CD4-positive, alpha-beta T cell treated with Interleukin-21 for 1 hour (primary cell): Measurements from ENCODE around the gene RGS4.
A peak's percentile ranks its signal among the peaks of the same experiment; 100 is the strongest.
"Not testable (repeated sequence)": the region's sequence is repeated elsewhere in the genome, so short reads cannot be mapped to it uniquely, and the experiment has no call there.

Source experiments
- DNase-seq: peaks from one replicate; pipeline ENCODE4 v3.0.0-alpha.2; 2020

Gene RGS4

DNA sequence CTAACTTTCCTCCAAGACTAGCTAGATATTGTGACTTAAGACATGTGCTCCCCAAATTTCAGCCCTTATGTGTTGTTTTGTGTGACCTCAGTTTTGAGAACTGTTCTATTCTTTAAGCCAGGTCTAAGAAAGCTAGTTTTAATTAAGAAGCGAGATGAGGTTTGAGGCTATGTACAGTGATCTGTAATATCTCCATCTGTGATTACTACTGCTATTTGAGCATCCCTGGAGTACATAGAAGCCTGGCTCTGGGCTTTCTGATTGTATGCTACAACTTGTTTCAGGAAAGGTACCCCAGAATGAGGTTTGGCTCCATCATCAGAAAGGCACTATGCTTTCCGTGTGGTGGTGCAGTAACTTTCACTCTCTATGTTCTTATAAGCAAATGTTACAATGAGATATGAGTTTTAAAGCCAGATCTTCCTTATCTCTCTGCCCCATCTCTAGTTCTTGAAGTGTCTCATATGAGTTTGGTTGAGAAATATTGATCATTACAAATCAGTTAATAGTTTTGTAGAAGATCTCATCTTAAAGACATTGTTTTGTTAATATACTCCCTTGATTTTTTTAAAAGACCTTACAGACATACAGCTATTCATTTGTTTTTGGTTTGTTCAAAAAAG, 605 bp downstream of the RGS4 start:
- DNase-seq = no peak

DNA sequence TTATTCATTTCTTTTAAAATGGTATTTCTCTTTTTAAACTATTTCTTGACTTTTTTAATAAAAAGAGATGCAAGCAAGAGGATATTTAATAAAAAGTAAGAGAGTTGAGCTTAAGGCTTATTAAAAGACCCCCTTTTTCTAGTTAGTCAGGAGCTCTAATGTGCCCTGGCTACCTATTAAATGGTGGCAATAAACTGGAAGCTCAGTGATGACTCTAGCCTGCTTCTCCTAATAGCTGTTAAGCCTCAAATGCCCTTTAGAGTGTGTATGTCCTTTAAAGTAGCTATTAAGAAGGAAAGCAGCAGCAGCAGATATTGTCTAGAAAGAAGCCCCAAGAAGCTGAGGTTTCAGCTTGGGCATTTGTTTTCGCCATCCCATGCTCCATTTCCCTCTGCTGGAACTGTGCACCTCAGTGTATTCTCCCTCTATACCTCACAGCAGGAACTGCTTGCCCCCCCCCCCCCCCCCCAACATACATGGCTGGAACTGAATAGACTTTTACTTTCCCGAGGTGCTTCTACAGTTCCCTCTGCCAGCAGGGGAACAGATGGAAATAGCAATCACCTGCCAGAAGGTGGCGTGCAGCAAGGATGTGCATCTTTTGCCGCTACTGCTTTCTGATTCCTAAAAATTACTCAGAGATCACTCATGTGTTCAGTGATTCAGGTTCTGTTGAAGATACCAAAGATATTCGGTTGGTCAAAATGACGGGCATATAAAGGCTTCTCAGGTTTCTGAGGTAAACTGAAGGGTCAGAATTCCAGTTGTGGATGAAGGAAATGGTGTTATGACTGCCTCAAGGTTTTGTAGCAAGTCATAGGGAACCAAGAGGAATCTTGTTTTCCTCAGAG, 2.5 kb downstream of the RGS4 start:
- peak; percentile 30 for DNase-seq

DNA sequence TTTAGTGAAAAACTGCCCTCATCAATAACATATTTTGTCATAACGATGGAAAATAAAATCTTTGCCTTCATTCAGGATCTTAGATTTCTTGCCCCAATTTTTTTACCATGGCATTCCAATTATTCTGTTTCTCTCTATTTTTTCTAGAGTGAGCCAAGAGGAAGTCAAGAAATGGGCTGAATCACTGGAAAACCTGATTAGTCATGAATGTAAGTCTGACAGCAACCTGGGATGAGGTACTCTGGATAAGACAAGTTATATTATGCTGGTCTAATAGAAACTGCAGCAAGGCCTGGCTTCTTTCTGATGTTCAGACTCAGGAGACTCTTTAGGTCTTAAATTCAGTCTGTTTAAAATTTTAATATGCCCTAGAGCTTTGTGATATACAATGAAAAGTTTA, 3.5 kb downstream of the RGS4 start:
- no peak for DNase-seq

DNA sequence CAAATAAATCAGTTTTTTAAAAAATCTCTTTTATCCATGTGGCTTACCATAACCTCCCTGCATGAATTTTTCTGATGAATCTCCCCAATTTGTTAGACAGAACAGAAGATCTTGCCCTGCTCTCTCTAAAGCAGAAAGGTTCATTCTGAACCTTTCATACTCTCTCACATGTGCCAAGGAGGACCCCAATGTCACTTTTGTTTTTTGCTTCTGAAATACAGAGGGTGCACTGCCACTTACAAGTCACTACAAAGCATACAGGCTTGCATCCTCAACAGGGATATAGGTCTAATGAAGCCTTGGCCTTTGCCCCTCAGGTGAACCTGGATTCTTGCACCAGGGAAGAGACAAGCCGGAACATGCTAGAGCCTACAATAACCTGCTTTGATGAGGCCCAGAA, 4.8 kb downstream of the RGS4 start:
- no peak for DNase-seq

DNA sequence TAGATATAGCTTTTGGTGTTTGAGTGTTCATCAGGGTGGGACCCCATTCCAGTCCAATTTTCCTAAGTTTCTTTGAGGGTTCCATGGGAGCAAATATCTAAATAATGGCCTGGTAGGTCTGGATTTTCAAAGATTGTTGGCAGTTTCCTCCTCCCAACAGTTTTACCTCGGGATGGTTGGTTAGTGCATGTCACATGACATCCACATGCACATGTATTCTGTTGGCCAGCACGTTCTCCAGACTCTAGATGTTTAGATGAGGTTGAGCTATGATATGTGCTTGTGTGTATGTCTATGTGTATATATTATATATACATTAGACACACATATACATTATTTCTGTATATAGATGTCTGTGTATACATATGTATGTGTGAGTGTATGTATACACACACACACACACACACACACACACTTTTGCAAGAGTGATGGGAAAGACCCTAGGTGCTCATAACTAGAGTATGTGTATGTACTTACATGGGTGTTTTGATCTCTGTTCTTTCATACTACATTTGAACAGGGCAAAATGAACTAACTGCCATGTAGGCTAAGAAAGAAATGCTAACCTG, 5.6 kb downstream of the RGS4 start:
- no peak for DNase-seq

DNA sequence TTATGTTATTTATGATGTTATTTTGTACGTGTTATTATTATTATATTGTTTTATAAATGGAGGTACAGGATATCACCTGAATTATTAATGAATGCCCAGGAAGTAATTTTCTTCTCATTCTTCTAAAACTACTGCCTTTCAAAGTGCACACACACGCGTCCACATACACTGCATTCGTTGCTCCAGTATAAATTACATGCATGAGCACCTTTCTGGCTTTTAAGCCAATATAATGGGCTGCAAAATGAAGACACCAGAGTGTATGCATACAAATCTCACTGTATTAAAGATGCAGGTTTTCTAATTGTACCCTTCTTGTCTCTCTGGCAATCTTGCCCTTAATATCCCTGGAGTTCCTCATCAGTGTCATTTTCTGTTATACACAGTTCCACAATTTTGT, 6.9 kb downstream of the RGS4 start:
- DNase-seq = no peak

DNA sequence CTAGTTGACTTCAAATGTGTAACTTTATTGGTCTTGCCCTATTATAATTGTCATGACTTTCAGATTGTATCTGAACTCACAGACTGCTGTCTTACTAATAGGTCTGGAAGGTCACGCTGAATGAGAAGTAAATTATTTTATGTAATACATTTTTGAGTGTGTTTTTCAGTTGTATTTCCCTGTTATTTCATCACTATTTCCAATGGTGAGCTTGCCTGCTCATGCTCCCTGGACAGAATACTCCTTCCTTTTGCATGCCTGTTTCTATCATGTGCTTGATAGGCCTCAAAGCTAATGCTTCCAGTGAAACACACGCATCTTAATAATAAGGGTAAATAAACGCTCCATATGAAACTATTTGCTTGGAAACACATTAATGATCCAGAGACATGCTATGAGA, 7.3 kb downstream of the RGS4 start:
- no peak for DNase-seq

DNA sequence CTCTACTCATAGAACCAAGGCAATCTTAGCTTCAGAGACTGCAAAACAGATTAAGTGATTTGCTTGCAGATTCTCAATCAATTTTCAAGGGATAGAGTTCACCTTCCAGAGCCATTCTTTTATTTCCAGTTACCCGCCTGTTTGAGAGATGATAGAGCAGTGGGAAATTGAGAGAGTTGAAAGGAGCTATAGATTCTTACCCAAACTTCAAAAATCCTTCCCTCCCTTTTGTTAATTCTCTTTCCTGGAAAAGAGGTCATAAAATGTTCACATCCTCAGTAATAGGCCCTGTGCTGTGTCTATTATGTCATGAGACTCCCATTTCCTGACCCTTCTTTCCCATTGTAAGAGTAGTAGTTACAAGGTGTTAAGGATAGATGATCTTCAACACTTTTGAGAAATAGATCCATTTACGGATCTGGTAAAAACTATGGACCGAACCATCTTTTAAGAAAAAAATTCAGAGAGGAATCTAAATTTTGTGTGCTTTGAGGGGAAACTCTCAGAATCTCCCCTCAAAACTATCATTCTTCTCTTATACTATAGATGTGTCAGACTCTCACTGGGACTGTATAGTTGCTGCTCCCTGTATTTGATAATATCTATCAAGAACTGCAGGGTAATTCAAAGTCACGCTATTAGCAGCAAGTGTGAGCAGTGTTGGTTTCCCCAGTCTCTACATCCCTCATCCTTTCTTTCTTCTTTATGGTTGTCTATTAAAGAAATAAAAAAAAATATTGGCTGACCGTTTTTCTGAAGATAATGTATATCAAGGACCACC, 8.0 kb downstream of the RGS4 start:
- no peak for DNase-seq

DNA sequence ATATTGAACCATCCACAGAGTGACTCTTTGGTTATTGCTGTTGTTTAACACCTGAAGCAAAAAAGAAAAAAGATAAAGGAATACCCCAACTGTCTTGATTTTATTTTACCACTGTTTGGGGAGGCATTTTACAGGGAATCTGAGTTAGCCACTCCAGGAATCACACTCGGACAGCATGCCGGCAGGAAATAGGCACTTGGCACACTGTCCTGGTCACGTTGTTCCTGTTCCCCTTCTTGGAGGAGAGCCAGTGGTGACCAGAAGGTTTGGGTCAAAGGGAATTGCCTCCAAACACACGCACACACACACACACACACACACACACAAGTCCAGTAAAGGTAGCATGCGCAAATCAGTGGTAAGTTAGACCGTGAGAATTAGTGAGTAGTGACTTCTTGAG, 13.8 kb downstream of the RGS4 start:
- DNase-seq = no peak

DNA sequence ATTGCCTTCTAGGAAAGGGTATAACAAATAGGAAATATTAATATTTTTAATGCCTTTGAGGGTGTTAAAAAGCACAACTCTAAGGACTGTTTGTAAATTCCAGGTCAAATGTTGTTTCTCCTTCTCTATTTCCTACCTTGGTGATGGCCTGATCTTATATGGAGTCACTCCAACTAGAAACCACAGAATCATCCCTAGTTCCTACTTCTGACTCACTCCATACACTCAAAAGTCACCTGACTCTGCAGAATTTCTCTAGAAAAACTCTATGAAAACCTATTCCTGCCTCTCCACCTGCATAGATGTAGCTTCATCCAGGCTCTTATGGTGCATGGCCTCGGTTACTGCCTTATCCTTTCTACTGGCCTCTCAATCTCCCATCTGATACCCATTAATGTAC, 14.5 kb downstream of the RGS4 start:
- DNase-seq = no peak

DNA sequence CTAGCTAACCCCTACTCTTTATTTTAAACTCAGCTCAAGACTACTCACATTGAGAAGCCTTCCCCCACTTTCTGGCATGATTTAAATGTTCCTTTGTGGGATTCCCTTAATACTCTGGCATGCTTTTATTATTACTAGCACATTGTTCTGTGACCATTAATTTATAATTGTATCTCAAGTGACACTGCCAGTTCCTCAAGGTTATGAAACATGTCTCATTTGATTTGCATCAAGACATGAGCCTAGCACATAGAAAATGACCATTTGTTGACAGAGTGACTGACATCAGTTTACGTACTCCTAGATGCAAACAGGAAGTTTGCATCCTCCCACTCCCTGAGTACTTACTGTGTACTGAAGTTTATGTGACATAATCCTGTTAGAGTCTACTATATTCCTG, 15.2 kb downstream of the RGS4 start:
- no peak for DNase-seq

DNA sequence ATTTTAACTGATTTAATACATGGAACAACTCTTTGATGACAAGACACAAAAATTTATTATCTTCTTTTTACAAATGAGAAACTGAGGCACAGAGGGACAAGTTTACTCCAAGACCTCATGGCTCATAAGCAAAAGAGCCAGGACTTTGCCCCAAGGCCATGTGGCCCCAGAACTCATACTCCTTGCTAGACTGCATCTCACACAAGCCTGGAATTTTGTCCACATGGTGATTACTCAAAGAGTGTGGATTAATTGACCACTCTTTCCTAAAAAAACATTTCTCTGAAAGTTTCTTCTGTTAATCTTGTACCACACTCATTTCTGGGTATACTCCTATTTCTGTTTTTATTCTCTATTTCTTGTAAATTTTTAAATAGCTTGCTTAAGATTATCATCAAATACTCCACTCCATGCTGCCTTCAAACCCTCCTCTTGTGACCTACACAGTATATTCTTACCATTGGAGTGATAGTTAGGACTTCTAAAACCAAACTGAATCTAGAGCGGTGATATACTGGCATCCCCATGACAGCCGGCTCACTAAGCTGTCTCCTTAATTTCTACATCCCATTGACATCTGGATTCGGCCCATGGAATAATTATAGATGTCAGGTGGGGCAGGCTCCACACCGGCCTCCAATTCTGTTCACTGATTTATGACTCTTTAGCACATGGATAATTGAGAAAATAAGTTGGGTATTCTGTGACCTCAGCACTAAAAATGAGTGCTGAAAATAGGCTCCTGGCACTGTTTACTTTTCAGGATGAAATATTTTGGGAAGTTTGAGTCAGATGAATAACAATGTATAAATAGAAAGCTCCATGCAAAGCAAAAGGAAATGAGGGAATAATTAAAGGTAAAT, 16.1 kb downstream of the RGS4 start:
- no peak for DNase-seq

DNA sequence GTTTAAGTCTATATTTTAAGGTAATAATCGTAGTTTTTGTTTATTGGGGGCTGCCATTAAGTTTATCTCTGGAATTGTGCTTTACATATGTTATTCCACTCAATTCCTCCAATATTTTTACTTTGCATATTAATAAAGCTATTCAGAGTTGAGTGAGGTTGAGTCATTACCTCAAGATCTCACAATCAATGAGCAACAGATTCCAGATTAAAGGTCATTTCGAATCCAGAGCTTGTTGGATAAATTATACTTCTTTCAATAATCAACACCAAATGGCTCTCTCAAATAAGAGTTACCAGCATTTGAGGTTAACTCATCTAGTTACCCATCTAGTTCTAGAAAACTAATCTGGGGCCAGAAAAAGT, 16.7 kb downstream of the RGS4 start:
- no peak for DNase-seq

DNA sequence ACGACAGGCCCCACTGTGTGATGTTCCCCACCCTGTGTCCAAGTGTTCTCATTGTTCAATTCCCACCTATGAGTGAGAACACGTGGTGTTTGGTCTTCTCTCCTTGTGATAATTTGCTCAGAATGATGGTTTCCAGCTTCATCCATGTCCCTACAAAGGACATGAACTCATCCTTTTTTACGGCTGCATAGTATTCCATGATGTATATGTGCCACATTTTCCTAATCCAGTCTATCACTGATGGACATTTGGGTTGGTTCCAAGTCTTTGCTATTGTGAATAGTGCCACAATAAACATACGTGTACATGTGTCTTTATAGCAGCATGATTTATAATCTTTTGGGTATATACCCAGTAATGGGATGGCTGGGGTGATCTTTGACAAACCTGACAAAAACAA, 20.0 kb downstream of the RGS4 start:
- not testable (repeated sequence) for DNase-seq

DNA sequence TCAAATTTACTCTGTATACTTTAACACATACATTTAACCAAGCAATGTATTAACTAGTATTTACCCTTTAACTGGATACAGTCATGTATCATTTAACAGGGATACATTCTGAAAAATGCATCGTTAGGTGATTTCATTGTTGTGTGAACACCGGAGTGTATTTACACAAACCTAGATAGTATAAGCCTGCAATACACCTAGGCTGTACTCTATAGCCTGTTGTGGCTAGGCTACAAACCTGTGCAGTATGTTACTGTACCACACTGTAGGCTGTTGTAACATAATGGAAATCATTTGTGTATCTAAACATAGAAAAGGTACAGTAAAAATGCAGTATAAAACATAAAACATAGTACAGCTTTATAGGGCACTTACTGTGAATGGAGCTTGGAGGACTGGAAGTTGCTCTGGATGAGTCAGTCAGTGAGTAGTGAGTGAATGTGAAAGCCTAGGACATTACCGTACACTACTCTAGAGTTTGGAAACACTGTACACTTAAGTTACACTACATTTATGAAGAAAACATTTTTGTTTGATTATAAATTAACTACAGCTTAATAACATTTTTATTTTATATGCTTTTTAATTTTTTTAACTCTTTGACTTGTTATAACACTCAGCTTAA, 21.3 kb downstream of the RGS4 start:
- no peak for DNase-seq

DNA sequence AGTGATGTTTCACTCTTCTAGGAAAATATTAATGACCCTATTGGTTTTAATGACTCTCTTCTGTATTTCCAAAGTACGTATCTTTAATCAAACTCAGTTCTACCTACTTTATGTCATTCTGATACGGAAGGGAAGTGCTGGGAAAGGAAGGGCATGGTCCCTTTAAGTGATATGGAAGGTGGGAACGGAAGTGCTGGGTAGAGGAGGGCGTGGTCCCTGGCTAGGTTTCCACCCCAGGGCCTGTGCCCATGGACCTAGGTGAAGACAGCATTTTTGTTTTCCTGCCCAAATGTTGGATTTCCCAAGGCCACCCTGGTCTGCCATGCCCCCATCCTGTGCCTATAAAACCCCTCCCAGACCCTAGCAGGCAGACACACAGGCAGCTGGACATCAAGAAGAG, 24.0 kb downstream of the RGS4 start:
- DNase-seq = no peak

DNA sequence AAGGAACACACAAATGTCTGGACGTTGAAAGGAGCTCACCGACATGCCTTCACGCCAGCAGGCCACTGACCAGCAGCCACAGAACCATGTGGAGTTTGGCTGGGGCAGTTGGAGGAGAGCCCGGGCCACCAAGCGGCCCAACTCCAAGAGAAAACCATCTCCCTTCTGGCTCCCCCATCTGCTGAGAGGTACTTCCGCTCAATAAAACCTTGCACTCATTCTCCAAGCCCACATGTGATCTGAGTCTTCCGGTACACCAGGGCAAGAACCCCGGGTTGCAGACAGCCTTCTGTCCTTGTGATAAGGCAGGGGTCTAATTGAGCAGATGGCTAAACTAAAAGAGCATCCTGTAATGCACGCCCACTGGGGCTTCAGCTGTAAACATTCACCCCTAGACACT, 24.4 kb downstream of the RGS4 start:
- DNase-seq = no peak

DNA sequence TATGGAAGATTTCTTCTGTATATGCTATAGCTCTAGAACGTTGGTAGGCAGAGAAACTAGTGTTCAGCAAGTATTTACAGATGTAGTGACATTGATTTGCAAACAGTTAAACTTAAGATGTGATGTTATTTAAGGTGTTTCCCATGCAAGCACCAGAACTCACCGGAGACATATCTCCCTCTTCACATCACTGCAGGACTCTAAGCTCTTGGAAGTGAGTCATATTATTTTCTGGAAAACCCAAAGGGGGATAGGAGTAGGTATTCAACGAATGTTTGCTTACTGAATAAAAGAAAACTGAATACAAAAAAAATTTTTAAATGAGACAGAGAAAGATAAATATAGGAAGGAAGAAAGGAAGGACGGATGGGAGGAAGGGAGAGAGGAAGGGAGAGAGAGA, 25.0 kb downstream of the RGS4 start:
- no peak for DNase-seq

DNA sequence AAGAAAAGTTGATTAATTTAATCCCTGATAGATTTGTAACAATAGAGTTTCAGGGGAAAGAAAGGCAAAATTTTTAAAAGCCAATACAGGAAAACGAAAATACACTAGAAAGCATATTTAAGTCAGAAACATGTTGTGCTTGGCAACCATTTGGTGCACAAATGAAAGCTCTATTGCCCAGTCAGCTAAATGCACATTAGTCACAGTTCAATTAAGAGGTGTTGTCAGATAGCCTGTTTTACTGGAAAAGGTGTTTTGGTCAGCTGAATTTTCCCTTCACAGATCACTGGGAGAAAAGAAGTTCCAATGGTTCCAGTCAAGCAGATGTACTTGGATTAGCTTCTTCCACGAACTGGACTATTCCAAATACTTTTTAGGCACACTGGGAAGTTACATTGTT, 25.4 kb downstream of the RGS4 start:
- no peak for DNase-seq

DNA sequence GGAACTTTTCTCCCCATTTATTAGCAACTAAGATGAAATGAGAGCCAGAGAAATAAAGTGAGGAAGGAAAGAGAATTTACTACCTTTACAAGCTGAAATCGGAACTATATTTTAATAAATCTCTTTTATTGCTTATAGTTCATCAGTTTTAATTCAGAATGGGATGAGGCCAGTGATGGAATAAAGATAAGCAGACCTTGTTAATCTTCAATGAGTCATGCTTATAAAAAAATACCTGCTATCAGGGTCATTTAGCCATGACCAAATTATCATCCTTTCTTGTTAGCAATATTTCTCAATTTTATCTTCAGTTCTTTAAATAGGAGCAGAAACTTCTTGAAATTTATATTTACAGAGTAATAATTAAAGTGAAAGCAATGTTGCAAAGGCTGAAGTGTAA, 26.1 kb downstream of the RGS4 start:
- no peak for DNase-seq

DNA sequence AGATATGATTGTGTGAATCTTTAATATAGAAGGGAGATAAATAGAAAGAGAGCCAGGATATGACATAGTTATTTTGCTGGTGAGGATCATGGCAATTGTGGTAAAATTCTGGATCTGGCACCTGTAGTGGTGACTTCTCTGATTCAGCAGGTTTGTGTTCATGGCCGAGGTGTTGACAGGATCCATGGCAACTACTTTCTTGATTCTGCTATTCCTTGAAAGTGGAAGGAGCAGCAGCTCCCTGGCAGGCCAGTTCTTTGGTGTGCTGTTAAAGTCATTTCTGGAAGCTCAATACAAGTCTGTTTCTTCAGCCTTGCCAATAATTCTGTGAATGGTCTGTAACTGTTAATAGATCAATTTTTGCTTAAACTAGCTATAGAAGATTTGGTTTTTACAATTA, 33.4 kb downstream of the RGS4 start:
- no peak for DNase-seq

DNA sequence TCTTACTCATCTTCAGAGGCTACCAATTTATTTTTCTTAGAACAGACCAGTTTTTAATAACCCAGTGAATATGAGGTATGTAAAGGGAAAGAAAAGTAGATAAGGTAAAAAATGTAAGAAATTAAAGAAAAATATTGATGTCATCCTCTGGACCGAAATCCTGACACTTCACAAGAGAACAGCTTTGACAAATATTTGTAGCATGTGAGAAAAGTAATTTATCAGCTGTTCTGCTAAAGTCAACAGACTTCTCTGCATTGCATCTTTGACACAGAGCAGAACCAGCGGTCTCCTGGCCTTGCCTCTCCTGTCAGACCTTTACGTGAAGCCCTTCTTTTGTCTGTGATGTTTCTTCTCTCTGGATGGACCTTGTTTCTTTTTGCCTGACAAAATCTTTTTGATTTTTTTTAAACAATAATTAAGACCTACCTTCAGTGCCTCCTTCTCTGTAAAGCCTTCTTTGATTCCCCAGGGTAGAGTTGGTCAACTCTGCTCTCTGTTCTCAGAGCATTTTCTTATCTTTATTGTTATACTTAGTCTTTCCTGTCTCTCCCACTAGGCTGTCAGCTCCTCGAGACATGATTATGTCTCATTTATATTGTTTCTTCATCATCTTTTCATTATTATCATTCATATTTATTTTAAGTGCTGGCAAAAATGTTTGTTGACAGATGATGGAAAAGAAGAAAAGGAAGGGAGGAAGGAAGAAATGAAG, 35.4 kb downstream of the RGS4 start:
- no peak for DNase-seq
